OCI-LY7 (cell line): ENCODE results near the gene SMG9. TPM values are rescaled to one million over a fixed set of nuclear protein-coding genes. Genes with fewer than 3 reads are reported as not detected.

Source experiments
- BruUV-seq: library from RNA; stranded (reverse); fragments of 400-500 nt; replicated peaks from 2 replicates; lab custom pipeline; 2021; lab: Mats Ljungman, UMichigan
- CTCF ChIA-PET: fragments of 300-600 bp; sonication (Branson Sonifier 250); formaldehyde crosslinking; loops from one replicate; lab custom pipeline; 2022; ENCODE audit warnings: antibody characterized with exemption; ENCODE audit not compliant: unreplicated experiment; lab: Charles Lee
- POLR2A ChIA-PET: fragments of 300-600 bp; sonication (Branson Sonifier 250); formaldehyde crosslinking; loops from one replicate; lab custom pipeline; 2022; ENCODE audit warnings: antibody characterized with exemption; lab: Charles Lee
- DNase-seq: peaks from one replicate; pipeline ENCODE4 v3.0.0-alpha.2; 2015; ENCODE audit warnings: low spot score
- H2AFZ ChIP-seq: fragments of 200-600 bp; sonication (generic), shearing (Covaris generic); 2 replicates; pipeline ENCODE4 v1.6.1; 2014; ENCODE audit warnings: mild to moderate bottlenecking, antibody characterized with exemption, low read length, moderate library complexity
- H3K27ac ChIP-seq: fragments of 200-600 bp; sonication (generic); 2 replicates; pipeline ENCODE4 v1.5.1; 2014; ENCODE audit warnings: mixed run types, low read depth, mild to moderate bottlenecking, moderate library complexity, low read length, inconsistent platforms; ENCODE audit not compliant: poor library complexity, severe bottlenecking
- H3K36me3 ChIP-seq: fragments of 200-600 bp; sonication (generic); 2 replicates; pipeline ENCODE4 v1.6.1; 2014; ENCODE audit warnings: mild to moderate bottlenecking, antibody characterized with exemption, low read length, moderate library complexity, mixed read lengths; ENCODE audit not compliant: insufficient read depth
- H3K4me1 ChIP-seq: fragments of 200-600 bp; sonication (generic); 2 replicates; pipeline ENCODE4 v1.5.1; 2014; ENCODE audit warnings: mild to moderate bottlenecking, low read length; ENCODE audit not compliant: insufficient read depth, poor library complexity, severe bottlenecking
- H3K4me2 ChIP-seq: fragments of 200-600 bp; sonication (generic); 2 replicates; pipeline ENCODE4 v1.6.1; 2014; ENCODE audit warnings: mild to moderate bottlenecking, low read length
- H3K4me3 ChIP-seq: fragments of 200-600 bp; sonication (generic); 2 replicates; pipeline ENCODE4 v1.5.1; 2014; ENCODE audit warnings: mild to moderate bottlenecking, low read depth, low read length; ENCODE audit not compliant: poor library complexity, severe bottlenecking
- H3K79me2 ChIP-seq: fragments of 200-600 bp; sonication (generic); 2 replicates; pipeline ENCODE4 v1.6.1; 2016; ENCODE audit warnings: low read depth, mild to moderate bottlenecking, low read length, moderate library complexity, mixed read lengths; ENCODE audit not compliant: insufficient read depth
- H3K9me2 ChIP-seq: fragments of 200-600 bp; sonication (generic); 2 replicates; pipeline ENCODE4 v1.6.1; 2016; ENCODE audit warnings: mild to moderate bottlenecking, low read length, mixed read lengths; ENCODE audit not compliant: insufficient read depth
- H3K9me3 ChIP-seq: fragments of 200-600 bp; sonication (generic); 2 replicates; pipeline ENCODE4 v1.6.1; 2014; ENCODE audit warnings: mild to moderate bottlenecking, mixed run types, low read length, mixed read lengths
- H4K20me1 ChIP-seq: fragments of 200-600 bp; sonication (generic); 2 replicates; pipeline ENCODE4 v1.6.1; 2014; ENCODE audit warnings: mild to moderate bottlenecking, antibody characterized with exemption, low read length, moderate library complexity, mixed read lengths; ENCODE audit not compliant: insufficient read depth
- EZH2phosphoT487 ChIP-seq: fragments of 200-600 bp; sonication (generic); IDR thresholded peaks from 2 replicates; pipeline ENCODE4 v1.6.1; 2018; ENCODE audit warnings: low read depth, borderline replicate concordance, mild to moderate bottlenecking, mixed run types, antibody characterized with exemption, low read length, moderate library complexity, mixed read lengths
- intact Hi-C: fragments of 100-400 bp; cut with micrococcal nuclease; formaldehyde crosslinking; loops from one replicate; pipeline ENCODE4 v1.10.0; 2022; ENCODE audit not compliant: unreplicated experiment
- total RNA-seq, 2 experiments: library from RNA; depleted of rRNA in 1 of 2; stranded (reverse); fragments of >200 nt in 1 of 2; shearing (Covaris generic) in 1 of 2; gene quantifications; 2 replicates each; pipeline ENCODE4 v1.2.3, GENCODE V29; 2014 to 2022
- TF ChIP-seq, protein P1 (sequence below): fragments of 200-600 bp; sonication (generic); conservative IDR thresholded peaks from 2 replicates; pipeline ENCODE4 v1.5.1; 2014; ENCODE audit warnings: mild to moderate bottlenecking, antibody characterized with exemption, low read length, moderate library complexity, mixed read lengths

The SMG9 gene
- total RNA-seq, 2 experiments from 2014 or later = 65.6 to 75.5 TPM

- Histone ChIP-seq H3K9me2 (no peaks in the 10 kb centered on the region), H3K4me2 (no peak overlapping the region), H3K9me3 (0 out of 2 replicates have a peak, but pooled peaks cover 2% of the 10 kb centered on the region), H3K4me3 (no peak overlapping the region), H3K27ac (no peak overlapping the region), H4K20me1 (no peaks in the 10 kb centered on the region), H3K36me3 (no peaks in the 10 kb centered on the region), H3K79me2 (no peaks in the 10 kb centered on the region), H2AFZ (no peak overlapping the region), H3K4me1 (no peaks in the 10 kb centered on the region)
- TF ChIP-seq EZH2phosphoT487 = no peak
- TF ChIP-seq, protein P1, sequence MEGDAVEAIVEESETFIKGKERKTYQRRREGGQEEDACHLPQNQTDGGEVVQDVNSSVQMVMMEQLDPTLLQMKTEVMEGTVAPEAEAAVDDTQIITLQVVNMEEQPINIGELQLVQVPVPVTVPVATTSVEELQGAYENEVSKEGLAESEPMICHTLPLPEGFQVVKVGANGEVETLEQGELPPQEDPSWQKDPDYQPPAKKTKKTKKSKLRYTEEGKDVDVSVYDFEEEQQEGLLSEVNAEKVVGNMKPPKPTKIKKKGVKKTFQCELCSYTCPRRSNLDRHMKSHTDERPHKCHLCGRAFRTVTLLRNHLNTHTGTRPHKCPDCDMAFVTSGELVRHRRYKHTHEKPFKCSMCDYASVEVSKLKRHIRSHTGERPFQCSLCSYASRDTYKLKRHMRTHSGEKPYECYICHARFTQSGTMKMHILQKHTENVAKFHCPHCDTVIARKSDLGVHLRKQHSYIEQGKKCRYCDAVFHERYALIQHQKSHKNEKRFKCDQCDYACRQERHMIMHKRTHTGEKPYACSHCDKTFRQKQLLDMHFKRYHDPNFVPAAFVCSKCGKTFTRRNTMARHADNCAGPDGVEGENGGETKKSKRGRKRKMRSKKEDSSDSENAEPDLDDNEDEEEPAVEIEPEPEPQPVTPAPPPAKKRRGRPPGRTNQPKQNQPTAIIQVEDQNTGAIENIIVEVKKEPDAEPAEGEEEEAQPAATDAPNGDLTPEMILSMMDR = no peak
- ChIA-PET POLR2A (no interaction called here), CTCF (no interaction called here)
- BruUV-seq = no TSS peak
- intact Hi-C loops = no loop called here
- no peak for DNase-seq
Observed at GRCh38 chr19:43713208-43713607, 41.6 kb downstream of the SMG9 start.

- Histone ChIP-seq H3K9me2 (no peaks in the 10 kb centered on the region), H3K4me1 (no peaks in the 10 kb centered on the region), H2AFZ (no peak overlapping the region), H3K9me3 (0 out of 2 replicates have a peak, but pooled peaks cover 2% of the 10 kb centered on the region), H3K27ac (no peak overlapping the region), H4K20me1 (no peaks in the 10 kb centered on the region), H3K79me2 (no peaks in the 10 kb centered on the region), H3K4me2 (no peak overlapping the region), H3K36me3 (no peaks in the 10 kb centered on the region), H3K4me3 (no peak overlapping the region)
- DNase-seq = no peak
- intact Hi-C loops = no loop called here
- CTCF ChIA-PET = no interaction called here
- POLR2A ChIA-PET = no interaction called here
- TF ChIP-seq, protein P1 = no peak
- no peak for TF ChIP-seq EZH2phosphoT487
- BruUV-seq = no TSS peak
Observed at GRCh38 chr19:43711751-43712355, 42.9 kb downstream of the SMG9 start.

- no TSS peak for BruUV-seq
- no peak for DNase-seq
- H2AFZ ChIP-seq = no peak overlapping the region
- no peaks in the 10 kb centered on the region for H3K36me3 ChIP-seq
- H3K79me2 ChIP-seq = no peaks in the 10 kb centered on the region
- no peak overlapping the region for H3K4me2 ChIP-seq
- intact Hi-C loops = no loop called here
- 0 out of 2 replicates have a peak, but pooled peaks cover 2% of the 10 kb centered on the region for H3K9me3 ChIP-seq
- H3K9me2 ChIP-seq = no peaks in the 10 kb centered on the region
- POLR2A ChIA-PET = no interaction called here
- TF ChIP-seq, protein P1 = no peak
- no peak for TF ChIP-seq EZH2phosphoT487
- H4K20me1 ChIP-seq = no peaks in the 10 kb centered on the region
- no peak overlapping the region for H3K27ac ChIP-seq
- no peaks in the 10 kb centered on the region for H3K4me1 ChIP-seq
- no peak overlapping the region for H3K4me3 ChIP-seq
- CTCF ChIA-PET = no interaction called here
Observed at GRCh38 chr19:43708716-43709115, 46.0 kb downstream of the SMG9 start.
